Endothelial cell of umbilical vein (primary cell): ENCODE results near the gene PSMA1.
A peak's percentile ranks its signal among the peaks of the same experiment; 100 is the strongest.

Experiments
- MAX ChIP-seq: IDR thresholded peaks from 2 replicates; pipeline ENCODE4 v1.6.1; 2011; ENCODE audit not compliant: insufficient read depth, insufficient read length
- MYC ChIP-seq: IDR thresholded peaks from one replicate; pipeline ENCODE4 v1.6.1; 2011; ENCODE audit warnings: mild to moderate bottlenecking, low read depth, low read length
- POLR2A ChIP-seq: IDR thresholded peaks from 2 replicates; pipeline ENCODE4 v1.6.1; 2012; ENCODE audit warnings: low read depth, mild to moderate bottlenecking, control low read depth, low read length
- TF ChIP-seq, protein P1 (sequence below), 2 donors: IDR thresholded peaks; 1 replicate in 1 of 2; 2 replicates in 1 of 2; pipeline ENCODE4 v1.5.1; 2011; ENCODE audit warnings: low read length in 2 of 2, mild to moderate bottlenecking in 2 of 2, moderate library complexity in 2 of 2, control low read depth in 1 of 2, inconsistent platforms in 1 of 2, low read depth in 1 of 2; ENCODE audit not compliant: insufficient read depth in 1 of 2; ENCODE audit errors: extremely low read depth in 1 of 2

DNA sequence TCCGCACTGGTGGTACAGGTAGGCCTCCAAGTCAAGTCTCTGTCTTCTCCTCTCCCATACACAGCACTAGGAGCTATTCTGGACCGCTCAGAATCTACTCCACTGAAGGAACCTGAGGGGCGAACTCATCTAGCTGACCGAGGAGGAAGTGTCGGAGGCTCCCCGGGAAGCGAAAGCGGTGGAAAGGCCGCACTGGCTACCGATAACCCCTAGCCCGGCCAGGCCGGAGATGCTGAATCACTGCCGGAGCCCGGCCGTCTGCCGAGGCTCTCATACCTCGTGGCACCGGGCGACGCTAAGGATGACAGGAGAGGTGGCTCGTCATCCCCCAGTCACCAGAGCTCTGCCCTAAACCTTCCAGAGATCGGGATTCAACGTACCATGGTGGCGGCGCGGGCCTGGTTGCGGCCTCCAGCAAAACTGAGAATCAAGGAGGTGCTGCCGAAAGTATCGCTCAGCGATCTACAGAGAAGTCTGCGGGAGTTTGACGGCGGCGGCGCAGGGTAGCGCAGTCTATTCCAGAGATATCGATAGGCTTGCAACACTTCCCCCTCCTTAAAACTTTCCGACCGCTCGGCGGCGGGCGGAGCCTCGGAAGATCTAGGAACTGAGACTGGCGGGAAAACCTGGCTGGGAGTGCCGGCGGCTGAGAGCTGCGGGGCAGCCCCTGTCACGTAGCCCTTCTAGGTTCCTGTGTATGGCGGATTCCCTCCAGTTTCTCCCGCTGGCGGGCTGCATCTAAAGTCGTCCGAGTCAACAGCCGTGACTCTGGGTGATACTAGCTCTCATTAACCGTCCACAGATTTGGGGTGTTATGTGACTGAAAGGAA is at the start of gene PSMA1:
- no peak for TF ChIP-seq MAX
- TF ChIP-seq POLR2A = peak; percentile 88
- TF ChIP-seq MYC = no peak
- TF ChIP-seq, protein P1, sequence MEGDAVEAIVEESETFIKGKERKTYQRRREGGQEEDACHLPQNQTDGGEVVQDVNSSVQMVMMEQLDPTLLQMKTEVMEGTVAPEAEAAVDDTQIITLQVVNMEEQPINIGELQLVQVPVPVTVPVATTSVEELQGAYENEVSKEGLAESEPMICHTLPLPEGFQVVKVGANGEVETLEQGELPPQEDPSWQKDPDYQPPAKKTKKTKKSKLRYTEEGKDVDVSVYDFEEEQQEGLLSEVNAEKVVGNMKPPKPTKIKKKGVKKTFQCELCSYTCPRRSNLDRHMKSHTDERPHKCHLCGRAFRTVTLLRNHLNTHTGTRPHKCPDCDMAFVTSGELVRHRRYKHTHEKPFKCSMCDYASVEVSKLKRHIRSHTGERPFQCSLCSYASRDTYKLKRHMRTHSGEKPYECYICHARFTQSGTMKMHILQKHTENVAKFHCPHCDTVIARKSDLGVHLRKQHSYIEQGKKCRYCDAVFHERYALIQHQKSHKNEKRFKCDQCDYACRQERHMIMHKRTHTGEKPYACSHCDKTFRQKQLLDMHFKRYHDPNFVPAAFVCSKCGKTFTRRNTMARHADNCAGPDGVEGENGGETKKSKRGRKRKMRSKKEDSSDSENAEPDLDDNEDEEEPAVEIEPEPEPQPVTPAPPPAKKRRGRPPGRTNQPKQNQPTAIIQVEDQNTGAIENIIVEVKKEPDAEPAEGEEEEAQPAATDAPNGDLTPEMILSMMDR (IDR thresholded peaks at IDR 0.05; ENCODE audit: extremely low read depth in 1 of 2, insufficient read depth in 1 of 2, low read depth in 1 of 2, low read length in 2 of 2) = no peak
